ENCODE measurements around the gene THUMPD1.
A peak's percentile ranks its signal among the peaks of the same experiment; 100 is the strongest.

Gene THUMPD1

GRCh38 chr16:20740901-20741521 lies 607 bp downstream of the THUMPD1 start:
- TF ChIP-seq CTCF (IDR thresholded peaks at IDR 0.05; ENCODE audit: low read depth, low read length, poor library complexity, severe bottlenecking) (no peak), EZH2phosphoT487 (IDR thresholded peaks at IDR 0.05; ENCODE audit: borderline replicate concordance, low read length) (no peak)
- no peaks in the 10 kb centered on the region for H3K9me3 ChIP-seq (ENCODE audit: control insufficient read depth, insufficient read depth, low read length)
- H3K9me2 ChIP-seq (replicated peaks; ENCODE audit: control insufficient read depth, low read length): no peaks in the 10 kb centered on the region
- H3K79me2 ChIP-seq (ENCODE audit: control insufficient read depth, low read length): peaks cover 44% of the 10 kb centered on the region
- H3K27me3 ChIP-seq (ENCODE audit: control insufficient read depth, low read length): no peaks in the 10 kb centered on the region
- peaks cover 15% of the 10 kb centered on the region for H3K4me1 ChIP-seq (ENCODE audit: control insufficient read depth, low read length)
- peaks cover 41% of the 10 kb centered on the region for H3K36me3 ChIP-seq (ENCODE audit: control insufficient read depth, low read length)
- peaks cover 2% of the 10 kb centered on the region; the same call in 1 of the 2 replicates for H3F3A ChIP-seq (ENCODE audit: control insufficient read depth, insufficient read depth)
- peak overlapping the region; percentile 66 for H3K27ac ChIP-seq (ENCODE audit: low read depth, low read length)
- H3K4me3 ChIP-seq (ENCODE audit: low read length): peak overlapping the region; percentile 91
- peaks cover 16% of the 10 kb centered on the region for H4K20me1 ChIP-seq (ENCODE audit: control insufficient read depth, insufficient read depth, low read depth, low read length)
- H3K4me2 ChIP-seq (ENCODE audit: low read length): peak overlapping the region; percentile 82

- Histone ChIP-seq H3K27ac (ENCODE audit: low read depth, low read length) (0 out of 2 replicates have a peak overlapping the region, but pooled peaks have one; percentile 10), H3K79me2 (ENCODE audit: control insufficient read depth, low read length) (peaks cover 44% of the 10 kb centered on the region), H3K36me3 (ENCODE audit: control insufficient read depth, low read length) (peaks cover 48% of the 10 kb centered on the region), H3K4me3 (ENCODE audit: low read length) (peak overlapping the region; percentile 91), H3F3A (ENCODE audit: control insufficient read depth, insufficient read depth) (peaks cover 2% of the 10 kb centered on the region; the same call in 1 of the 2 replicates), H3K4me2 (ENCODE audit: low read length) (peak overlapping the region; percentile 82), H3K9me2 (replicated peaks; ENCODE audit: control insufficient read depth, low read length) (no peaks in the 10 kb centered on the region), H3K9me3 (ENCODE audit: control insufficient read depth, insufficient read depth, low read length) (no peaks in the 10 kb centered on the region), H4K20me1 (ENCODE audit: control insufficient read depth, insufficient read depth, low read depth, low read length) (peaks cover 16% of the 10 kb centered on the region), H3K27me3 (ENCODE audit: control insufficient read depth, low read length) (no peaks in the 10 kb centered on the region), H3K4me1 (ENCODE audit: control insufficient read depth, low read length) (peaks cover 15% of the 10 kb centered on the region)
- TF ChIP-seq EZH2phosphoT487 (IDR thresholded peaks at IDR 0.05; ENCODE audit: borderline replicate concordance, low read length) (no peak), CTCF (IDR thresholded peaks at IDR 0.05; ENCODE audit: low read depth, low read length, poor library complexity, severe bottlenecking) (peak; percentile 63)
Observed at GRCh38 chr16:20740007-20740883, 1.4 kb downstream of the THUMPD1 start.

GRCh38 chr16:20735490-20735889 lies 6.1 kb downstream of the THUMPD1 start:
- no peaks in the 10 kb centered on the region for H3K27me3 ChIP-seq (ENCODE audit: control insufficient read depth, low read length)
- H3K9me2 ChIP-seq (replicated peaks; ENCODE audit: control insufficient read depth, low read length): no peaks in the 10 kb centered on the region
- no peak overlapping the region for H3K4me2 ChIP-seq (ENCODE audit: low read length)
- peaks cover 61% of the 10 kb centered on the region for H3K36me3 ChIP-seq (ENCODE audit: control insufficient read depth, low read length)
- peaks cover 10% of the 10 kb centered on the region for H4K20me1 ChIP-seq (ENCODE audit: control insufficient read depth, insufficient read depth, low read depth, low read length)
- H3K27ac ChIP-seq (ENCODE audit: low read depth, low read length): no peak overlapping the region
- TF ChIP-seq EZH2phosphoT487 (IDR thresholded peaks at IDR 0.05; ENCODE audit: borderline replicate concordance, low read length) (no peak), CTCF (IDR thresholded peaks at IDR 0.05; ENCODE audit: low read depth, low read length, poor library complexity, severe bottlenecking) (no peak)
- no peaks in the 10 kb centered on the region for H3K9me3 ChIP-seq (ENCODE audit: control insufficient read depth, insufficient read depth, low read length)
- H3F3A ChIP-seq (ENCODE audit: control insufficient read depth, insufficient read depth): peaks cover 12% of the 10 kb centered on the region
- H3K79me2 ChIP-seq (ENCODE audit: control insufficient read depth, low read length): peaks cover 34% of the 10 kb centered on the region
- H3K4me3 ChIP-seq (ENCODE audit: low read length): no peak overlapping the region
- H3K4me1 ChIP-seq (ENCODE audit: control insufficient read depth, low read length): peaks cover 8% of the 10 kb centered on the region
